HEK293 (cell line): ENCODE results near the gene MUC5AC.

ENCODE experiments used
- CTCF ChIA-PET: fragments of 350-600 bp; formaldehyde crosslinking; extraction: SDS; loops from one replicate; lab custom pipeline; 2021; ENCODE audit warnings: antibody characterized with exemption; lab: Yijun Ruan, JAX
- POLR2A ChIA-PET: fragments of 300-600 bp; formaldehyde crosslinking; extraction: SDS; loops from one replicate; lab custom pipeline; 2020; ENCODE audit warnings: antibody characterized with exemption, inconsistent platforms; lab: Yijun Ruan, JAX
- H3K27ac ChIP-seq: fragments of 200-500 bp; sonication (Bioruptor generic); 2 replicates; pipeline ENCODE4 v1.5.1; 2014; ENCODE audit warnings: low read depth, low read length, control low read depth, inconsistent platforms; ENCODE audit errors: extremely low read depth
- H3K36me3 ChIP-seq, 2 experiments: fragments of 200-500 bp in 1 of 2; sonication (Bioruptor generic) in 1 of 2; 1 replicate in 1 of 2; 2 replicates in 1 of 2; pipeline ENCODE4 v1.5.1; 2014 to 2017; ENCODE audit warnings: inconsistent platforms in 2 of 2, low read length in 2 of 2; ENCODE audit not compliant: control insufficient read depth in 2 of 2, insufficient read depth in 1 of 2
- H3K4me1 ChIP-seq: fragments of 200-500 bp; sonication (Bioruptor generic); 2 replicates; pipeline ENCODE4 v1.5.1; 2014; ENCODE audit warnings: mild to moderate bottlenecking, low read length, inconsistent platforms; ENCODE audit not compliant: control insufficient read depth, insufficient read depth
- H3K4me3 ChIP-seq: 2 replicates; pipeline ENCODE4 v1.5.1; 2011; ENCODE audit warnings: low read depth, mild to moderate bottlenecking, control low read depth, low read length, moderate library complexity
- H3K9me3 ChIP-seq: fragments of 200-500 bp; sonication (Bioruptor generic); 2 replicates; pipeline ENCODE4 v1.5.1; 2014; ENCODE audit warnings: low read depth, low read length, inconsistent platforms; ENCODE audit not compliant: control insufficient read depth, insufficient read depth
- IKZF3 ChIP-seq: fragments of 450-650 bp; IDR thresholded peaks from 2 replicates; pipeline ENCODE4 v1.5.0; 2018; ENCODE audit warnings: missing biosample characterization, mild to moderate bottlenecking, missing genetic modification characterization, moderate library complexity
- ZNF121 ChIP-seq: fragments of 450-650 bp; formaldehyde crosslinking; IDR thresholded peaks from 2 replicates; pipeline ENCODE4 v1.5.1; 2016; ENCODE audit warnings: missing biosample characterization, missing genetic modification characterization
- ZNF146 ChIP-seq: fragments of 450-650 bp; formaldehyde crosslinking; IDR thresholded peaks from 2 replicates; pipeline ENCODE4 v1.5.1; 2016; ENCODE audit warnings: missing biosample characterization, missing genetic modification characterization
- ZNF341 ChIP-seq: fragments of 450-650 bp; formaldehyde crosslinking; IDR thresholded peaks from 2 replicates; pipeline ENCODE4; 2016; ENCODE audit warnings: low read depth, missing biosample characterization, missing genetic modification characterization
- ZNF350 ChIP-seq: fragments of 450-650 bp; formaldehyde crosslinking; IDR thresholded peaks from 2 replicates; pipeline ENCODE4 v1.5.0; 2017; ENCODE audit warnings: missing biosample characterization, mild to moderate bottlenecking, missing genetic modification characterization
- ZNF394 ChIP-seq: fragments of 450-650 bp; formaldehyde crosslinking; IDR thresholded peaks from 2 replicates; pipeline ENCODE4 v1.5.1; 2016; ENCODE audit warnings: missing biosample characterization, missing genetic modification characterization, mild to moderate bottlenecking, moderate library complexity, borderline replicate concordance
- ZNF473 ChIP-seq: fragments of 450-650 bp; formaldehyde crosslinking; IDR thresholded peaks from 2 replicates; pipeline ENCODE4 v1.5.1; 2017; ENCODE audit warnings: missing biosample characterization, missing genetic modification characterization
- ZNF544 ChIP-seq: fragments of 450-650 bp; formaldehyde crosslinking; IDR thresholded peaks from 2 replicates; pipeline ENCODE4 v1.5.0; 2017; ENCODE audit warnings: missing biosample characterization, missing genetic modification characterization
- ZNF654 ChIP-seq: fragments of 450-650 bp; formaldehyde crosslinking; IDR thresholded peaks from 2 replicates; pipeline ENCODE4 v1.5.1; 2016; ENCODE audit warnings: low read depth, missing biosample characterization, missing genetic modification characterization
- ZNF747 ChIP-seq: fragments of 450-650 bp; formaldehyde crosslinking; IDR thresholded peaks from 2 replicates; pipeline ENCODE4 v1.5.1; 2016; ENCODE audit warnings: missing biosample characterization, missing genetic modification characterization
- ZNF785 ChIP-seq: fragments of 450-650 bp; formaldehyde crosslinking; IDR thresholded peaks from 2 replicates; pipeline ENCODE4 v1.5.1; 2016; ENCODE audit warnings: missing biosample characterization, missing genetic modification characterization
- ZSCAN16 ChIP-seq: fragments of 450-650 bp; formaldehyde crosslinking; IDR thresholded peaks from 2 replicates; pipeline ENCODE4 v1.5.1; 2016; ENCODE audit warnings: missing biosample characterization, missing genetic modification characterization
- TF ChIP-seq, protein P1 (sequence below): fragments of 450-650 bp; formaldehyde crosslinking; IDR thresholded peaks from 2 replicates; pipeline ENCODE4 v1.5.1; 2016; ENCODE audit warnings: missing biosample characterization, missing genetic modification characterization
- TF ChIP-seq, protein P2 (sequence below): fragments of 450-650 bp; formaldehyde crosslinking; IDR thresholded peaks from 2 replicates; pipeline ENCODE4 v1.5.1; 2016; ENCODE audit warnings: missing biosample characterization, missing genetic modification characterization
- TF ChIP-seq, protein P3 (sequence below): fragments of 450-650 bp; formaldehyde crosslinking; IDR thresholded peaks from 2 replicates; pipeline ENCODE4 v1.5.1; 2016; ENCODE audit warnings: missing biosample characterization, missing genetic modification characterization, low read depth
- TF ChIP-seq, protein P4 (sequence below): fragments of 450-650 bp; formaldehyde crosslinking; IDR thresholded peaks from 2 replicates; pipeline ENCODE4 v1.5.1; 2017; ENCODE audit warnings: missing biosample characterization, missing genetic modification characterization

Gene MUC5AC

DNA sequence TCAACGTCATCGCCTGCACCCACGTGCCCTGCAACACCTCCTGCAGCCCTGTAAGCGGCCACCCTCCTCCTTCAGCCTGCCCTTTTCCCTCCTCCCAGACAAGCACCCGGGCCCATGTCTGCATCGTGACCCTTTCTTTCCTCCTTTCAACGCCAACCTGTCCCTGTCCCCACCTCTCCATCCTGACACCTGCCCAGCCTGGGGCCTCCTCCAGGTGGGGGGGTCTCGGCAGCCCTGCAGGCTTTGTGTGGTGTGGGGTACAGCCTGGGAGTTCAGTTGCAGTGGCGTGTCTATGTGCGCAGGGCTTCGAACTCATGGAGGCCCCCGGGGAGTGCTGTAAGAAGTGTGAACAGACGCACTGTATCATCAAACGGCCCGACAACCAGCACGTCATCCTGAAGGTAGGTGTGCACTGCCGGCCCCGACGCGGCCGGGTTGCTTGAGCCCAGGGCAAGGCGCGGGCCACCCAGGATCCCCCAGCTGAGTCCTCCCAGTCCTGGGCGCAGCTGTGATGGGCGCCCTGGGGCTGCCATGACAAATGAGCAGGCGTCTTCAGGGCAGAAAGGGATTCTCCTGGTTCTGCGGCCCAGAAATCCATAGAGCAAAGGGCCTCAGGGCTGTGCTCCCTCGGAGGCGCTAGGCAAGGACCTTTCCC lies 49.4 kb upstream of the MUC5AC start (continued):
- TF ChIP-seq ZNF785 (tag by site-specific recombination) (no peak), ZNF350 (no peak), ZNF121 (tag by site-specific recombination) (no peak), ZSCAN16 (tag by site-specific recombination) (no peak), ZNF473 (tag by site-specific recombination) (no peak)
- TF ChIP-seq, protein P1, sequence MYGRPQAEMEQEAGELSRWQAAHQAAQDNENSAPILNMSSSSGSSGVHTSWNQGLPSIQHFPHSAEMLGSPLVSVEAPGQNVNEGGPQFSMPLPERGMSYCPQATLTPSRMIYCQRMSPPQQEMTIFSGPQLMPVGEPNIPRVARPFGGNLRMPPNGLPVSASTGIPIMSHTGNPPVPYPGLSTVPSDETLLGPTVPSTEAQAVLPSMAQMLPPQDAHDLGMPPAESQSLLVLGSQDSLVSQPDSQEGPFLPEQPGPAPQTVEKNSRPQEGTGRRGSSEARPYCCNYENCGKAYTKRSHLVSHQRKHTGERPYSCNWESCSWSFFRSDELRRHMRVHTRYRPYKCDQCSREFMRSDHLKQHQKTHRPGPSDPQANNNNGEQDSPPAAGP (tag by site-specific recombination): no peak
- TF ChIP-seq, protein P2, sequence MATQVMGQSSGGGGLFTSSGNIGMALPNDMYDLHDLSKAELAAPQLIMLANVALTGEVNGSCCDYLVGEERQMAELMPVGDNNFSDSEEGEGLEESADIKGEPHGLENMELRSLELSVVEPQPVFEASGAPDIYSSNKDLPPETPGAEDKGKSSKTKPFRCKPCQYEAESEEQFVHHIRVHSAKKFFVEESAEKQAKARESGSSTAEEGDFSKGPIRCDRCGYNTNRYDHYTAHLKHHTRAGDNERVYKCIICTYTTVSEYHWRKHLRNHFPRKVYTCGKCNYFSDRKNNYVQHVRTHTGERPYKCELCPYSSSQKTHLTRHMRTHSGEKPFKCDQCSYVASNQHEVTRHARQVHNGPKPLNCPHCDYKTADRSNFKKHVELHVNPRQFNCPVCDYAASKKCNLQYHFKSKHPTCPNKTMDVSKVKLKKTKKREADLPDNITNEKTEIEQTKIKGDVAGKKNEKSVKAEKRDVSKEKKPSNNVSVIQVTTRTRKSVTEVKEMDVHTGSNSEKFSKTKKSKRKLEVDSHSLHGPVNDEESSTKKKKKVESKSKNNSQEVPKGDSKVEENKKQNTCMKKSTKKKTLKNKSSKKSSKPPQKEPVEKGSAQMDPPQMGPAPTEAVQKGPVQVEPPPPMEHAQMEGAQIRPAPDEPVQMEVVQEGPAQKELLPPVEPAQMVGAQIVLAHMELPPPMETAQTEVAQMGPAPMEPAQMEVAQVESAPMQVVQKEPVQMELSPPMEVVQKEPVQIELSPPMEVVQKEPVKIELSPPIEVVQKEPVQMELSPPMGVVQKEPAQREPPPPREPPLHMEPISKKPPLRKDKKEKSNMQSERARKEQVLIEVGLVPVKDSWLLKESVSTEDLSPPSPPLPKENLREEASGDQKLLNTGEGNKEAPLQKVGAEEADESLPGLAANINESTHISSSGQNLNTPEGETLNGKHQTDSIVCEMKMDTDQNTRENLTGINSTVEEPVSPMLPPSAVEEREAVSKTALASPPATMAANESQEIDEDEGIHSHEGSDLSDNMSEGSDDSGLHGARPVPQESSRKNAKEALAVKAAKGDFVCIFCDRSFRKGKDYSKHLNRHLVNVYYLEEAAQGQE: no peak

GRCh38 chr11:1109101-1109917 lies 48.4 kb upstream of the MUC5AC start:
- no peak for TF ChIP-seq IKZF3 (tag by site-specific recombination)
- TF ChIP-seq ZNF747 (tag by site-specific recombination): no peak
- no peak for TF ChIP-seq ZNF146 (tag by site-specific recombination)
- TF ChIP-seq ZNF394: no peak
- TF ChIP-seq ZNF544: no peak
- no peak for TF ChIP-seq ZNF654 (tag by site-specific recombination)
- TF ChIP-seq, protein P3, sequence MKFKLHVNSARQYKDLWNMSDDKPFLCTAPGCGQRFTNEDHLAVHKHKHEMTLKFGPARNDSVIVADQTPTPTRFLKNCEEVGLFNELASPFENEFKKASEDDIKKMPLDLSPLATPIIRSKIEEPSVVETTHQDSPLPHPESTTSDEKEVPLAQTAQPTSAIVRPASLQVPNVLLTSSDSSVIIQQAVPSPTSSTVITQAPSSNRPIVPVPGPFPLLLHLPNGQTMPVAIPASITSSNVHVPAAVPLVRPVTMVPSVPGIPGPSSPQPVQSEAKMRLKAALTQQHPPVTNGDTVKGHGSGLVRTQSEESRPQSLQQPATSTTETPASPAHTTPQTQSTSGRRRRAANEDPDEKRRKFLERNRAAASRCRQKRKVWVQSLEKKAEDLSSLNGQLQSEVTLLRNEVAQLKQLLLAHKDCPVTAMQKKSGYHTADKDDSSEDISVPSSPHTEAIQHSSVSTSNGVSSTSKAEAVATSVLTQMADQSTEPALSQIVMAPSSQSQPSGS (tag by site-specific recombination): no peak
- no peak for TF ChIP-seq ZNF341
- TF ChIP-seq, protein P4, sequence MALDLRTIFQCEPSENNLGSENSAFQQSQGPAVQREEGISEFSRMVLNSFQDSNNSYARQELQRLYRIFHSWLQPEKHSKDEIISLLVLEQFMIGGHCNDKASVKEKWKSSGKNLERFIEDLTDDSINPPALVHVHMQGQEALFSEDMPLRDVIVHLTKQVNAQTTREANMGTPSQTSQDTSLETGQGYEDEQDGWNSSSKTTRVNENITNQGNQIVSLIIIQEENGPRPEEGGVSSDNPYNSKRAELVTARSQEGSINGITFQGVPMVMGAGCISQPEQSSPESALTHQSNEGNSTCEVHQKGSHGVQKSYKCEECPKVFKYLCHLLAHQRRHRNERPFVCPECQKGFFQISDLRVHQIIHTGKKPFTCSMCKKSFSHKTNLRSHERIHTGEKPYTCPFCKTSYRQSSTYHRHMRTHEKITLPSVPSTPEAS (tag by site-specific recombination): no peak
- ChIA-PET CTCF (no interaction called here), POLR2A (no interaction called here)
- Histone ChIP-seq H3K27ac (no peak overlapping the region), H3K36me3 (no peaks in the 10 kb centered on the region), H3K9me3 (no peaks in the 10 kb centered on the region), H3K4me3 (no peak overlapping the region), H3K4me1 (no peaks in the 10 kb centered on the region)
